ENCODE results near the gene DYRK1A.

DYRK1A gene

GRCh38 chr21:37337179-37337578 lies 29.4 kb upstream of the DYRK1A start:
- Histone ChIP-seq H3K9me3 (ENCODE audit: control insufficient read depth, insufficient read depth, low read depth, low read length) (no peaks in the 10 kb centered on the region), H3K4me1 (ENCODE audit: control insufficient read depth, insufficient read depth, low read length) (no peaks in the 10 kb centered on the region; the same call in 1 of the 2 replicates), H3K27ac (ENCODE audit: extremely low read depth, low read depth, low read length) (no peak overlapping the region), H3K36me3 (ENCODE audit: control insufficient read depth in 2 of 2, insufficient read depth in 1 of 2, low read length in 2 of 2) (no peaks in the 10 kb centered on the region), H3K4me3 (ENCODE audit: low read depth, low read length) (no peak overlapping the region)
- ChIA-PET CTCF (interaction anchor here (0.6 kb wide), 1 partner anchor 63 kb away, joined by 4 read pairs; no protein-coding TSS in a partner anchor), POLR2A (no interaction called here)
- TF ChIP-seq ZNF558 (tag by site-specific recombination; IDR thresholded peaks at IDR 0.05) (no peak), ZNF121 (tag by site-specific recombination; IDR thresholded peaks at IDR 0.05) (peak; percentile 71)

DNA sequence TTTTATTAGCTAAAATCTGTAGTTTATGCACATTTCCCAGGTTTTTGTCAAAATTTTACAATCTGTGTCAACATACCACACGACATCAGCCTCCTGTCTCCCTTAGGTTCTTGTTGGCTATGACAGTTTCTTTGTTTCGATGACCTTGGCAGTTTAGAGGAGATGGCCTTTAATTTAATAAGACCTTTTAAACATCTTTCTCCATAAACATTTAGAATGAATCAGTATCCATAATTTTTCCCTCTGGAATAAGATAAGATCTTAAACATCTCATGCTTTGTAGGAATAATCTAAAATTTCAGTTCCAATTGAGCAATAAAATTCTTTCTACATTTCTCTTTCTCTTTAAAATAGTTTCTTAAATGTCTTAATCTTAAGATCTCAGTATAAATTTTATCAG lies 28.7 kb upstream of the DYRK1A start:
- H3K4me1 ChIP-seq (ENCODE audit: control insufficient read depth, insufficient read depth, low read length): no peaks in the 10 kb centered on the region; the same call in 1 of the 2 replicates
- H3K27ac ChIP-seq (ENCODE audit: extremely low read depth, low read depth, low read length): no peak overlapping the region
- POLR2A ChIA-PET: interaction anchor here (1.0 to 1.4 kb wide), 3 partner anchors 28 to 226 kb away, joined by 4 to 10 read pairs (median 7); partner anchors contain the start of genes DYRK1A and VPS26C

More for the DNA sequence above, 28.7 kb upstream of the DYRK1A start:
- H3K36me3 ChIP-seq (ENCODE audit: control insufficient read depth in 2 of 2, insufficient read depth in 1 of 2, low read length in 2 of 2): no peaks in the 10 kb centered on the region
- no peaks in the 10 kb centered on the region for H3K9me3 ChIP-seq (ENCODE audit: control insufficient read depth, insufficient read depth, low read depth, low read length)
- CTCF ChIA-PET: interaction anchor here (0.7 kb wide), 1 partner anchor 304 kb away, joined by 3 read pairs; no protein-coding TSS in a partner anchor
- TF ChIP-seq BCL11A (tag by site-specific recombination; IDR thresholded peaks at IDR 0.05; ENCODE audit: low read depth) (no peak), ZXDB (tag by site-specific recombination; IDR thresholded peaks at IDR 0.05) (no peak), GLI2 (tag by site-specific recombination; IDR thresholded peaks at IDR 0.05; ENCODE audit: borderline replicate concordance, low read depth) (no peak), SCRT1 (tag by site-specific recombination; IDR thresholded peaks at IDR 0.05; ENCODE audit: borderline replicate concordance) (no peak), PATZ1 (tag by site-specific recombination; IDR thresholded peaks at IDR 0.05) (no peak), ZNF639 (tag by site-specific recombination; IDR thresholded peaks at IDR 0.05) (no peak), MEIS1 (CRISPR knock-in tag; IDR thresholded peaks at IDR 0.05; ENCODE audit: borderline replicate concordance) (no peak), ZFP37 (tag by site-specific recombination; IDR thresholded peaks at IDR 0.05) (no peak), KLF10 (tag by site-specific recombination; IDR thresholded peaks at IDR 0.05) (no peak), ZNF266 (tag by site-specific recombination; IDR thresholded peaks at IDR 0.05; ENCODE audit: low read depth) (no peak), ZNF449 (tag by site-specific recombination; IDR thresholded peaks at IDR 0.05) (no peak), PRDM4 (tag by site-specific recombination; IDR thresholded peaks at IDR 0.05) (no peak), ZNF596 (tag by site-specific recombination; IDR thresholded peaks at IDR 0.05) (no peak), ZEB2 (tag by site-specific recombination; IDR thresholded peaks at IDR 0.05) (no peak)
- TF ChIP-seq, protein P1, sequence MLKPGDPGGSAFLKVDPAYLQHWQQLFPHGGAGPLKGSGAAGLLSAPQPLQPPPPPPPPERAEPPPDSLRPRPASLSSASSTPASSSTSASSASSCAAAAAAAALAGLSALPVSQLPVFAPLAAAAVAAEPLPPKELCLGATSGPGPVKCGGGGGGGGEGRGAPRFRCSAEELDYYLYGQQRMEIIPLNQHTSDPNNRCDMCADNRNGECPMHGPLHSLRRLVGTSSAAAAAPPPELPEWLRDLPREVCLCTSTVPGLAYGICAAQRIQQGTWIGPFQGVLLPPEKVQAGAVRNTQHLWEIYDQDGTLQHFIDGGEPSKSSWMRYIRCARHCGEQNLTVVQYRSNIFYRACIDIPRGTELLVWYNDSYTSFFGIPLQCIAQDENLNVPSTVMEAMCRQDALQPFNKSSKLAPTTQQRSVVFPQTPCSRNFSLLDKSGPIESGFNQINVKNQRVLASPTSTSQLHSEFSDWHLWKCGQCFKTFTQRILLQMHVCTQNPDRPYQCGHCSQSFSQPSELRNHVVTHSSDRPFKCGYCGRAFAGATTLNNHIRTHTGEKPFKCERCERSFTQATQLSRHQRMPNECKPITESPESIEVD (tag by site-specific recombination; IDR thresholded peaks at IDR 0.05): no peak
- H3K4me3 ChIP-seq (ENCODE audit: low read depth, low read length): no peak overlapping the region

All from HEK293 (cell line).